A549 (cell line): ENCODE measurements around the gene NUP188. TPM values are rescaled to one million over a fixed set of nuclear protein-coding genes. Genes with fewer than 3 reads are reported as not detected.

Experiments used
- ATAC-seq, 2 experiments: fragments of 200-7000 bp in 1 of 2; fragments of >200 bp in 1 of 2; cut with Nextera tagmentation in 1 of 2; cut with Tn5 transposase in 1 of 2; 3 replicates each; pipeline versions ENCODE4 v1.8.0 to v1.9.1; 2018 to 2020; ENCODE audit warnings: mild to moderate bottlenecking in 1 of 2, moderate library complexity in 1 of 2
- CTCF ChIA-PET: fragments of 300-600 bp; sonication (Branson Sonifier 250); formaldehyde crosslinking; extraction: SDS; loops from one replicate; lab custom pipeline; 2021; ENCODE audit warnings: antibody characterized with exemption, inconsistent platforms; lab: Yijun Ruan, JAX
- POLR2A ChIA-PET: fragments of 350-600 bp; formaldehyde crosslinking; extraction: SDS; loops from one replicate; lab custom pipeline; 2021; ENCODE audit warnings: antibody characterized with exemption, inconsistent platforms; lab: Yijun Ruan, JAX
- DNase-seq, 2 experiments: peaks; one replicate each; pipeline versions ENCODE4 v3.0.0 to v3.0.0-alpha.2; 2011 to 2016; ENCODE audit warnings: low read depth in 1 of 2, low spot score in 1 of 2
- FAIRE-seq: peaks from 2 replicates; lab custom pipeline; 2011; peaks lifted over from hg19 to GRCh38; lab: Jason Lieb, UNC
- H3K27ac ChIP-seq, 2 experiments: fragments of >200 bp; sonication (Bioruptor Twin); formaldehyde crosslinking; 3 replicates each; pipeline ENCODE4 v1.5.1; 2016 to 2017
- H3K4me1 ChIP-seq: fragments of >200 bp; sonication (Bioruptor Twin); formaldehyde crosslinking; 3 replicates; pipeline ENCODE4 v1.6.1; 2016
- H3K4me2 ChIP-seq: fragments of >200 bp; sonication (Bioruptor Twin); formaldehyde crosslinking; 3 replicates; pipeline ENCODE4 v1.6.1; 2016
- H3K4me3 ChIP-seq: fragments of >200 bp; sonication (Bioruptor Twin); formaldehyde crosslinking; 3 replicates; pipeline ENCODE4 v1.5.1; 2016
- H3K9me3 ChIP-seq: fragments of >200 bp; sonication (Bioruptor Twin); formaldehyde crosslinking; 3 replicates; pipeline ENCODE4 v1.6.1; 2016
- CHD2 ChIP-seq: fragments of 150-350 bp; IDR thresholded peaks from 2 replicates; pipeline ENCODE4 v1.6.1; 2014; ENCODE audit warnings: low read length; ENCODE audit not compliant: partially characterized antibody
- CHD4 ChIP-seq: fragments of 200-600 bp; sonication (generic); IDR thresholded peaks from 2 replicates; pipeline ENCODE4 v1.6.1; 2016; ENCODE audit warnings: antibody characterized with exemption, mild to moderate bottlenecking, borderline replicate concordance
- CTCF ChIP-seq: fragments of >200 bp; sonication (Bioruptor Twin); formaldehyde crosslinking; IDR thresholded peaks from 3 replicates; pipeline ENCODE4 v1.5.1; 2016
- ELK1 ChIP-seq: fragments of 150-350 bp; IDR thresholded peaks from 2 replicates; pipeline ENCODE4 v1.6.1; 2014; ENCODE audit warnings: low read depth, mild to moderate bottlenecking, low read length
- FOSB ChIP-seq: fragments of 250-450 bp; sonication (Bioruptor Pico); IDR thresholded peaks from 2 replicates; pipeline ENCODE4 v1.5.0; 2020; ENCODE audit warnings: mild to moderate bottlenecking, moderate library complexity
- FOXS1 ChIP-seq: fragments of 250-450 bp; sonication (Bioruptor Pico); IDR thresholded peaks from 2 replicates; pipeline ENCODE4 v1.5.0; 2020; ENCODE audit warnings: mild to moderate bottlenecking, moderate library complexity
- HES2 ChIP-seq: fragments of >200 bp; sonication (Bioruptor Twin); formaldehyde crosslinking; IDR thresholded peaks from 2 replicates; pipeline ENCODE4 v1.6.1; 2016
- HEYL ChIP-seq: fragments of 250-450 bp; sonication (Bioruptor Pico); IDR thresholded peaks from 2 replicates; pipeline ENCODE4 v1.8.0; 2021; ENCODE audit warnings: mild to moderate bottlenecking, moderate library complexity
- HMGXB4 ChIP-seq: fragments of 250-450 bp; sonication (Bioruptor Pico); IDR thresholded peaks from 2 replicates; pipeline ENCODE4 v1.5.0; 2021; ENCODE audit warnings: mild to moderate bottlenecking, moderate library complexity, borderline replicate concordance
- HOXA7 ChIP-seq: fragments of 250-450 bp; sonication (Bioruptor Pico); IDR thresholded peaks from 2 replicates; pipeline ENCODE4 v1.5.0; 2020; ENCODE audit warnings: mild to moderate bottlenecking, moderate library complexity
- HOXB5 ChIP-seq: fragments of 250-450 bp; sonication (Bioruptor Pico); IDR thresholded peaks from 2 replicates; pipeline ENCODE4 v1.5.0; 2020; ENCODE audit warnings: mild to moderate bottlenecking, moderate library complexity
- KDM5A ChIP-seq: fragments of 200-600 bp; sonication (generic); IDR thresholded peaks from 2 replicates; pipeline ENCODE4 v1.6.1; 2016; ENCODE audit warnings: antibody characterized with exemption, mild to moderate bottlenecking
- MAFK ChIP-seq: fragments of 450-650 bp; IDR thresholded peaks from 2 replicates; pipeline ENCODE4 v1.6.1; 2014; ENCODE audit not compliant: partially characterized antibody
- NR3C1 ChIP-seq: fragments of >200 bp; sonication (Bioruptor Twin); formaldehyde crosslinking; IDR thresholded peaks from 3 replicates; pipeline ENCODE4 v1.6.1; 2017
- PHF8 ChIP-seq: fragments of 200-600 bp; sonication (generic); IDR thresholded peaks from 2 replicates; pipeline ENCODE4 v1.6.1; 2016; ENCODE audit warnings: low read depth, mild to moderate bottlenecking, antibody characterized with exemption, moderate library complexity, borderline replicate concordance
- POLR2A ChIP-seq: IDR thresholded peaks from 2 replicates; pipeline ENCODE4 v1.6.1; 2012; ENCODE audit warnings: mild to moderate bottlenecking, low read length
- POLR2AphosphoS2 ChIP-seq: conservative IDR thresholded peaks from 2 replicates; pipeline ENCODE4 v1.6.1; 2012; ENCODE audit warnings: low read length, improper control_type of control experiment, inconsistent platforms
- RCOR1 ChIP-seq: fragments of 150-350 bp; IDR thresholded peaks from 2 replicates; pipeline ENCODE4 v1.6.1; 2014; ENCODE audit warnings: antibody characterized with exemption, low read length, low read depth
- RFX5 ChIP-seq: fragments of 450-650 bp; IDR thresholded peaks from 2 replicates; pipeline ENCODE4 v1.7.1; 2014; ENCODE audit warnings: antibody characterized with exemption, mild to moderate bottlenecking, moderate library complexity
- TP53 ChIP-seq: fragments of 250-450 bp; sonication (Bioruptor Pico); IDR thresholded peaks from 2 replicates; pipeline ENCODE4 v1.5.0; 2021; ENCODE audit warnings: mild to moderate bottlenecking, moderate library complexity
- WGBS: methylation state at CpG from one replicate; pipeline ENCODE4 v1.1.6; 2017; ENCODE audit errors: missing lambda C conversion rate; 5-methylcytosine and 5-hydroxymethylcytosine counted together
- polyA plus RNA-seq, 4 experiments: library from polyadenylated mRNA; depleted of rRNA in 3 of 4; stranded (reverse); fragments of >200 nt; fragmentation: RNase III in 1 of 4; extraction: RNeasy Plus Mini Kit Qiagen cat#74134 plus additional on column Dnase treatment in 1 of 4; gene quantifications; 2 replicates in 3 of 4; 3 replicates in 1 of 4; pipeline ENCODE4 v1.2.3, GENCODE V29; 2011 to 2017

The NUP188 gene
- polyA plus RNA-seq, 2 of the 4 experiments (the other 2 are of a cell fraction): 33.2 to 52.3 TPM

GRCh38 chr9:128937310-128938165 is 10.0 kb upstream of the NUP188 start:
- TF ChIP-seq POLR2A (no peak), HOXA7 (no peak), HOXB5 (no peak), CTCF (no peak), CHD4 (no peak), KDM5A (no peak), HMGXB4 (CRISPR knock-in tag) (no peak), MAFK (no peak), ELK1 (no peak), POLR2AphosphoS2 (no peak), NR3C1 (no peak)
- peak; percentile 27 to 50; a peak in 4 of 6 replicates for ATAC-seq
- no peak for DNase-seq
- no peaks in the 10 kb centered on the region for H3K4me1 ChIP-seq
- no peak overlapping the region for H3K4me2 ChIP-seq
- 88% methylated on average over 9 of the region's 9 CpGs for WGBS
- H3K27ac ChIP-seq: no peak overlapping the region
- POLR2A ChIA-PET: no interaction called here
- no peak overlapping the region for H3K4me3 ChIP-seq
- CTCF ChIA-PET: interaction anchor here (0.6 to 5.3 kb wide), 5 partner anchors 11 to 204 kb away, joined by 3 to 47 read pairs (median 4); no protein-coding TSS in a partner anchor
- FAIRE-seq: no peak
- no peaks in the 10 kb centered on the region for H3K9me3 ChIP-seq

GRCh38 chr9:128940271-128940921 is 7.1 kb upstream of the NUP188 start:
- H3K4me3 ChIP-seq: no peak overlapping the region
- H3K27ac ChIP-seq: no peak overlapping the region
- no peak for FAIRE-seq
- 76% methylated on average over 12 of the region's 15 CpGs for WGBS
- no peak overlapping the region for H3K4me2 ChIP-seq
- ChIA-PET CTCF (interaction anchor here (1.0 to 1.7 kb wide), 3 partner anchors 12 to 79 kb away, joined by 3 to 9 read pairs (median 3); no protein-coding TSS in a partner anchor), POLR2A (no interaction called here)
- no peaks in the 10 kb centered on the region for H3K9me3 ChIP-seq
- no peak for DNase-seq
- TF ChIP-seq HES2 (no peak), FOSB (CRISPR knock-in tag) (no peak), CHD2 (no peak), CHD4 (no peak), PHF8 (no peak), RFX5 (no peak), HEYL (CRISPR knock-in tag) (no peak), TP53 (CRISPR knock-in tag) (no peak), FOXS1 (no peak), RCOR1 (no peak)
- no peak; a peak in 1 of 6 replicates for ATAC-seq
- H3K4me1 ChIP-seq: no peaks in the 10 kb centered on the region
